Liver (tissue), 9 donors: ENCODE results near the gene CSH2. TPM values are rescaled to one million over a fixed set of nuclear protein-coding genes. Genes with fewer than 3 reads are reported as not detected.
A peak's percentile ranks its signal among the peaks of the same experiment; 100 is the strongest.
"Not testable (repeated sequence)": the region's sequence is repeated elsewhere in the genome, so short reads cannot be mapped to it uniquely, and the experiment has no call there.

Experiments used
- DNase-seq: peaks from one replicate; pipeline ENCODE4 v3.0.0-alpha.2; 2017; ENCODE audit warnings: low spot score
- H3K27ac ChIP-seq, 2 donors: one replicate each; pipeline ENCODE4 v1.7.0; 2013; ENCODE audit warnings: inconsistent platforms in 2 of 2, low read length in 2 of 2, control low read depth in 1 of 2, low read depth in 1 of 2, mild to moderate bottlenecking in 1 of 2
- H3K27me3 ChIP-seq, 4 donors: one replicate each; pipeline versions ENCODE4 v1.6.1 to v1.7.0; 2013; ENCODE audit warnings: low read length in 3 of 4, inconsistent platforms in 1 of 4, mild to moderate bottlenecking in 1 of 4, moderate library complexity in 1 of 4; ENCODE audit not compliant: control insufficient read depth in 4 of 4, insufficient read depth in 4 of 4
- H3K36me3 ChIP-seq, 4 donors: one replicate each; pipeline versions ENCODE4 v1.6.1 to v1.7.0; 2013; ENCODE audit warnings: low read length in 3 of 4, mild to moderate bottlenecking in 3 of 4, low read depth in 1 of 4, moderate library complexity in 1 of 4; ENCODE audit not compliant: control insufficient read depth in 4 of 4, insufficient read depth in 3 of 4
- H3K4me1 ChIP-seq, 4 donors: one replicate each; pipeline versions ENCODE4 v1.6.1 to v1.7.0; 2013; ENCODE audit warnings: low read length in 3 of 4, mild to moderate bottlenecking in 3 of 4, moderate library complexity in 1 of 4; ENCODE audit not compliant: control insufficient read depth in 4 of 4, insufficient read depth in 4 of 4
- H3K4me3 ChIP-seq, 3 donors: one replicate each; pipeline versions ENCODE4 v1.6.1 to v1.7.0; 2013; ENCODE audit warnings: low read length in 3 of 3, control low read depth in 1 of 3, low read depth in 1 of 3, mild to moderate bottlenecking in 1 of 3
- H3K9ac ChIP-seq, 2 donors: one replicate each; pipeline ENCODE4 v1.7.0; 2013; ENCODE audit warnings: low read length in 2 of 2, mild to moderate bottlenecking in 2 of 2, moderate library complexity in 2 of 2, control low read depth in 1 of 2, low read depth in 1 of 2
- H3K9me3 ChIP-seq, 4 donors: one replicate each; pipeline versions ENCODE4 v1.6.1 to v1.7.0; 2013; ENCODE audit warnings: low read length in 3 of 4; ENCODE audit not compliant: control insufficient read depth in 4 of 4
- RAD21 ChIP-seq, 2 donors: IDR thresholded peaks; 2 replicates each; pipeline ENCODE4 v1.6.1; 2016; ENCODE audit warnings: antibody characterized with exemption in 2 of 2, mild to moderate bottlenecking in 2 of 2
- WGBS: extraction: QIAGEN DNeasy Blood & Tissue Kit; methylation state at CpG from one replicate; pipeline ENCODE4 v1.1.7; 2013; 5-methylcytosine and 5-hydroxymethylcytosine counted together
- polyA plus RNA-seq, 2 donors: library from polyadenylated mRNA; stranded (reverse) in 1 of 2; unstranded in 1 of 2; fragments of 200-250 nt in 1 of 2; fragments of >200 nt in 1 of 2; fragmentation: Nextera tagmentation in 1 of 2; extraction: Ambion mirVana in 1 of 2; gene quantifications; one replicate each; pipeline versions ENCODE4 v1.2.1 to v1.2.3, GENCODE V29; 2013 to 2015
- total RNA-seq, 2 donors: library from RNA; depleted of rRNA; stranded (reverse); fragments of >200 nt; gene quantifications; one replicate each; pipeline ENCODE4 v1.2.3, GENCODE V29; 2014
- TF ChIP-seq, protein P1 (sequence below): fragments of 150-350 bp; IDR thresholded peaks from 2 replicates; pipeline ENCODE4 v1.5.1; 2017; ENCODE audit warnings: improper control_type of control experiment, low read depth, low read length; ENCODE audit not compliant: missing input control
- donor health status: healthy.
- donor health status: healthy.
- donor health status: healthy.
- donor health status: healthy.
- donor health status: healthy.

CSH2 gene
- total and polyA plus RNA-seq, 4 donors, result not detected

GRCh38 chr17:63903787-63904201 is 30.3 kb upstream of the CSH2 start:
- H3K9ac ChIP-seq, result not testable (repeated sequence)
- WGBS, result 29% methylated on average over 5 of the region's 5 CpGs

DNA sequence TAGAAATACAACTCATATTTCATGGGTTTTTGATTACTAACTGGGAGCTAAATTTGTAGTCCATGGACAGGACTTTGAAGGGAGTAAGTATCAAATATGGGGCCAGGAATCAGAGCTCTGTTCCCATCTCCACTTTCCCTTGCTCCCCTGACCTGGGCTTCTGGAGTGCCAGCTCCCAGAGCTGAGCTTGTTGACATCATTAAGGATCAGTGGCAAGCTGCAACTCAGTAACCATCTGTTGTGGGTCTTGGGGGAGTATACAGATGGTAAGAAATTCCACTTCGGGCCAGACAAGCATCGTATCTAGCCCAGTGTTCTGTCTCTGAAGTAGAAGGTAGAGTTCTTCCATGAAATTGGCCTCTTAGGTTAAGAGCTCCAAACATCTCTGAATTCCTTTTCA is 28.5 kb upstream of the CSH2 start:
- H3K36me3 ChIP-seq, H3K27ac ChIP-seq, H3K27me3 ChIP-seq, H3K4me1 ChIP-seq, H3K9ac ChIP-seq, H3K4me3 ChIP-seq, H3K9me3 ChIP-seq, DNase-seq: not testable (repeated sequence)
- WGBS, result 92% methylated on average over 2 of the region's 2 CpGs

More at GRCh38 chr17:63903787-63904201, 30.3 kb upstream of the CSH2 start:
- H3K27me3 ChIP-seq, H3K27ac ChIP-seq, H3K4me3 ChIP-seq, H3K9me3 ChIP-seq, H3K36me3 ChIP-seq, H3K4me1 ChIP-seq, DNase-seq: not testable (repeated sequence)
- peak; percentile 22 to 44 for TF ChIP-seq RAD21 (IDR thresholded peaks at IDR 0.05)
- TF ChIP-seq, protein P1, sequence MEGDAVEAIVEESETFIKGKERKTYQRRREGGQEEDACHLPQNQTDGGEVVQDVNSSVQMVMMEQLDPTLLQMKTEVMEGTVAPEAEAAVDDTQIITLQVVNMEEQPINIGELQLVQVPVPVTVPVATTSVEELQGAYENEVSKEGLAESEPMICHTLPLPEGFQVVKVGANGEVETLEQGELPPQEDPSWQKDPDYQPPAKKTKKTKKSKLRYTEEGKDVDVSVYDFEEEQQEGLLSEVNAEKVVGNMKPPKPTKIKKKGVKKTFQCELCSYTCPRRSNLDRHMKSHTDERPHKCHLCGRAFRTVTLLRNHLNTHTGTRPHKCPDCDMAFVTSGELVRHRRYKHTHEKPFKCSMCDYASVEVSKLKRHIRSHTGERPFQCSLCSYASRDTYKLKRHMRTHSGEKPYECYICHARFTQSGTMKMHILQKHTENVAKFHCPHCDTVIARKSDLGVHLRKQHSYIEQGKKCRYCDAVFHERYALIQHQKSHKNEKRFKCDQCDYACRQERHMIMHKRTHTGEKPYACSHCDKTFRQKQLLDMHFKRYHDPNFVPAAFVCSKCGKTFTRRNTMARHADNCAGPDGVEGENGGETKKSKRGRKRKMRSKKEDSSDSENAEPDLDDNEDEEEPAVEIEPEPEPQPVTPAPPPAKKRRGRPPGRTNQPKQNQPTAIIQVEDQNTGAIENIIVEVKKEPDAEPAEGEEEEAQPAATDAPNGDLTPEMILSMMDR, result peak; percentile 18

- not testable (repeated sequence) for H3K9me3 ChIP-seq, H3K36me3 ChIP-seq, H3K27ac ChIP-seq, DNase-seq, H3K9ac ChIP-seq, H3K27me3 ChIP-seq, H3K4me1 ChIP-seq, H3K4me3 ChIP-seq
- WGBS, result 88% methylated on average over 6 of the region's 6 CpGs
Measured at GRCh38 chr17:63898899-63899798, 25.7 kb upstream of the CSH2 start.

DNA sequence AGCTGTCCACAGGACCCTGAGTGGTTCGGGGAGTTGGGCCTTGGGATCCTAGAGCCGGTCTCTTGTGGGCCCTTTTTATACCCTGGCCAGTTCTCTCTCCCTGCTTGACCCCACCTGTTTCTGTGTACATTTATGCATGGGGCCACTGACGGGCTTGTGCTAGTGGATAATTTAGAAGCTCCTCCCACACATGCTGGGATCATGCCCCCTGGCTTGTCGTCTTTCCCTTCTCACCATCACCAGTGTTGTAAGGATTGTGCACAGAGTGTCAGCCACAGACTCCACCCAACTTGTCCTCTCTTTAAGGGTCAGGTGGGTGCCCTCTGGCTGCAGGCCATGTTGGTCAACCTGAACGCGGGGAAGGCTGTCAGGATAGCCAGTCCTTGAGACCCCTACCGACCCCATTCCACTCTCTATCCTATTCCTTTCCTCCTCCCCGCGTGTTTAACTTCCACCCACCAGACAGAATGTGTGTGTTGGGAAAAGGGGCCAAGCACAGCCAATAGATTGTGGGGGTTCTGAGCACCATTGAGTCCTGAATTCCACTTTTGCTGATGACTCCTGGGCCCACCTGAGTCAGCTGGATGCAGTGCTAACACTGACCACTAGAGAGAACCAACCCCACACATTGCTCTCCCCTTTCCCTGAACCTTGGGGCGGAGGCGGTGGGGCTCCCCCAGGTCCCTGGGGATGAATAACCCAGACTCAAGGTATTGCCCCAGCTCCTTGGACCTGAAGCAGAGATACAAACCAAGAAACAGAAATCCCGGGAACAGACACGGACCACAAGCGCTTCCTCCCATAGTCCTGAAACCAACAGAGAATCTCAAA is 23.3 kb upstream of the CSH2 start, which contains the start of gene CSH1:
TSS of gene CSH1 (minus strand) at position 51 of the 831 bp plus-strand sequence. CDS start 63 bp downstream, outside the sequence.
- not testable (repeated sequence) for H3K36me3 ChIP-seq, H3K27ac ChIP-seq, H3K9ac ChIP-seq, H3K4me3 ChIP-seq, H3K9me3 ChIP-seq, H3K27me3 ChIP-seq, DNase-seq, H3K4me1 ChIP-seq
- 89% methylated on average over 10 of the region's 14 CpGs for WGBS

DNA sequence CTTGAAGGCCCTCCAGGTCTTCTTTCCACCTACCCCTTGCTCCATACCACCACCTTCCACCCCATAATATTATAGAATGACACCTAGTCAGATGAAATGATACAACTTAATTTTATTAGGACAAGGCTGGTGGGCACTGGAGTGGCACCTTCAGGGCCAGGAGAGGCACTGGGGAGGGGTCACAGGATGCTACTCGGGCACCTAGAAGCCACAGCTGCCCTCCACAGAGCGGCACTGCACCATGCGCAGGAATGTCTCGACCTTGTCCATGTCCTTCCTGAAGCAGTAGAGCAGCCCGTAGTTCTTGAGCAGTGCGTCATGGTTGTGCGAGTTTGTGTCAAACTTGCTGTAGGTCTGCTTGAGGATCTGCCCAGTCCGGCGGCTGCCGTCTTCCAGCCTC is 21.3 kb upstream of the CSH2 start:
- not testable (repeated sequence) for H3K36me3 ChIP-seq, DNase-seq, H3K9me3 ChIP-seq, H3K4me1 ChIP-seq, H3K27me3 ChIP-seq, H3K9ac ChIP-seq, H3K27ac ChIP-seq, H3K4me3 ChIP-seq
- WGBS, result 98% methylated on average over 6 of the region's 10 CpGs

DNA sequence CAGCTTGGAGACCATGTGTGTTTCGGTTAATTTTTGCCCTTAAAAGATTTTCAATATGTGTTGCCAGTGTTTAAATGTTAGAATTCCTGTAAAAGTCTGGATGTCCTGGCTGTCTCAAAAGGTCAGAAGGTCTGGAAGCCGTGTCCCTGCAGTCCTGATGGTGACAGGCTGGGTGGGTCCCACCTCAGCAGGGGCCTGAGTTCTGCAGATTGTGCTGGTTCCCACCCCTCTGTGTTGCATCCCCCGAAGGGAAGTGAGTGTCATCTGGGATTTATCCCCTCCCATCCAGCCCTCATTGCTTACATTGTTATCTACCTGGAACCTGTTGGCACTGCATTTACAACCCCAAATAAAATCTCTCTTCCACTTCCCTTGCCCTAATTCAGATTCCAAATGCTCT is 20.5 kb upstream of the CSH2 start:
- WGBS, result 80% methylated on average over 3 of the region's 3 CpGs
- not testable (repeated sequence) for H3K4me3 ChIP-seq, H3K9ac ChIP-seq, H3K4me1 ChIP-seq, H3K36me3 ChIP-seq, H3K27me3 ChIP-seq, H3K9me3 ChIP-seq, DNase-seq, H3K27ac ChIP-seq

GRCh38 chr17:63892316-63893037 is 19.0 kb upstream of the CSH2 start:
- DNase-seq, H3K27ac ChIP-seq, H3K9me3 ChIP-seq, H3K36me3 ChIP-seq, H3K4me3 ChIP-seq, H3K9ac ChIP-seq, H3K4me1 ChIP-seq, H3K27me3 ChIP-seq: not testable (repeated sequence)
- 79% methylated on average over 11 of the region's 11 CpGs for WGBS
